Measurements from ENCODE around the gene SPATS2.

- no peak for TF ChIP-seq RCOR1 (IDR thresholded peaks at IDR 0.05; ENCODE audit: low read length)
- TF ChIP-seq EZH2phosphoT487 (IDR thresholded peaks at IDR 0.05; ENCODE audit: borderline replicate concordance, low read depth) = no peak
- TF ChIP-seq REST (IDR thresholded peaks at IDR 0.05; ENCODE audit: low read depth, low read length) = no peak
- TF ChIP-seq, protein P1, sequence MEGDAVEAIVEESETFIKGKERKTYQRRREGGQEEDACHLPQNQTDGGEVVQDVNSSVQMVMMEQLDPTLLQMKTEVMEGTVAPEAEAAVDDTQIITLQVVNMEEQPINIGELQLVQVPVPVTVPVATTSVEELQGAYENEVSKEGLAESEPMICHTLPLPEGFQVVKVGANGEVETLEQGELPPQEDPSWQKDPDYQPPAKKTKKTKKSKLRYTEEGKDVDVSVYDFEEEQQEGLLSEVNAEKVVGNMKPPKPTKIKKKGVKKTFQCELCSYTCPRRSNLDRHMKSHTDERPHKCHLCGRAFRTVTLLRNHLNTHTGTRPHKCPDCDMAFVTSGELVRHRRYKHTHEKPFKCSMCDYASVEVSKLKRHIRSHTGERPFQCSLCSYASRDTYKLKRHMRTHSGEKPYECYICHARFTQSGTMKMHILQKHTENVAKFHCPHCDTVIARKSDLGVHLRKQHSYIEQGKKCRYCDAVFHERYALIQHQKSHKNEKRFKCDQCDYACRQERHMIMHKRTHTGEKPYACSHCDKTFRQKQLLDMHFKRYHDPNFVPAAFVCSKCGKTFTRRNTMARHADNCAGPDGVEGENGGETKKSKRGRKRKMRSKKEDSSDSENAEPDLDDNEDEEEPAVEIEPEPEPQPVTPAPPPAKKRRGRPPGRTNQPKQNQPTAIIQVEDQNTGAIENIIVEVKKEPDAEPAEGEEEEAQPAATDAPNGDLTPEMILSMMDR (IDR thresholded peaks at IDR 0.05) = no peak
- TF ChIP-seq, protein P2, sequence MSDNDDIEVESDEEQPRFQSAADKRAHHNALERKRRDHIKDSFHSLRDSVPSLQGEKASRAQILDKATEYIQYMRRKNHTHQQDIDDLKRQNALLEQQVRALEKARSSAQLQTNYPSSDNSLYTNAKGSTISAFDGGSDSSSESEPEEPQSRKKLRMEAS (IDR thresholded peaks at IDR 0.05; ENCODE audit: low read depth) = no peak
- TF ChIP-seq JUND (IDR thresholded peaks at IDR 0.05) = no peak
- TF ChIP-seq GATA2 (CRISPR knock-in tag; IDR thresholded peaks at IDR 0.05) = no peak
- TF ChIP-seq SIN3A (IDR thresholded peaks at IDR 0.05; ENCODE audit: borderline replicate concordance, low read depth, low read length) = no peak
- TF ChIP-seq POLR2AphosphoS5 (IDR thresholded peaks at IDR 0.05; ENCODE audit: low read depth, low read length) = no peak
- TF ChIP-seq, protein P3, sequence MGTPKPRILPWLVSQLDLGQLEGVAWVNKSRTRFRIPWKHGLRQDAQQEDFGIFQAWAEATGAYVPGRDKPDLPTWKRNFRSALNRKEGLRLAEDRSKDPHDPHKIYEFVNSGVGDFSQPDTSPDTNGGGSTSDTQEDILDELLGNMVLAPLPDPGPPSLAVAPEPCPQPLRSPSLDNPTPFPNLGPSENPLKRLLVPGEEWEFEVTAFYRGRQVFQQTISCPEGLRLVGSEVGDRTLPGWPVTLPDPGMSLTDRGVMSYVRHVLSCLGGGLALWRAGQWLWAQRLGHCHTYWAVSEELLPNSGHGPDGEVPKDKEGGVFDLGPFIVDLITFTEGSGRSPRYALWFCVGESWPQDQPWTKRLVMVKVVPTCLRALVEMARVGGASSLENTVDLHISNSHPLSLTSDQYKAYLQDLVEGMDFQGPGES (IDR thresholded peaks at IDR 0.05; ENCODE audit: low read depth, low read length) = no peak
- TF ChIP-seq ELF1 (IDR thresholded peaks at IDR 0.05) = no peak
- TF ChIP-seq SMC3 (IDR thresholded peaks at IDR 0.05; ENCODE audit: low read depth, low read length) = no peak
- TF ChIP-seq FOXJ3 (CRISPR knock-in tag; IDR thresholded peaks at IDR 0.05) = no peak
- TF ChIP-seq EP300 (IDR thresholded peaks at IDR 0.05; ENCODE audit: borderline replicate concordance in 1 of 2, low read depth in 1 of 2, low read length in 1 of 2) = no peak
Measured at GRCh38 chr12:49458816-49459215, 91.6 kb downstream of the SPATS2 start.
